GM21528 (cell line): ENCODE data around the gene RRAGD.

ENCODE experiments used
- ATAC-seq: cut with Tn5 transposase; IDR thresholded peaks from one replicate; pipeline ENCODE4 v1.9.1; 2021; ENCODE audit warnings: mild to moderate bottlenecking, moderate library complexity; ENCODE audit not compliant: unreplicated experiment, low FRiP score

Gene RRAGD

GRCh38 chr6:89378628-89379027, 33.4 kb downstream of the RRAGD start:
- ATAC-seq: no peak

- peak; percentile 76 for ATAC-seq
Observed at GRCh38 chr6:89375427-89376267, 36.4 kb downstream of the RRAGD start.

GRCh38 chr6:89372506-89372901, 39.6 kb downstream of the RRAGD start:
- peak; percentile 49 for ATAC-seq

- ATAC-seq: peak; percentile 79
Observed at GRCh38 chr6:89371849-89372505, 40.1 kb downstream of the RRAGD start.

DNA sequence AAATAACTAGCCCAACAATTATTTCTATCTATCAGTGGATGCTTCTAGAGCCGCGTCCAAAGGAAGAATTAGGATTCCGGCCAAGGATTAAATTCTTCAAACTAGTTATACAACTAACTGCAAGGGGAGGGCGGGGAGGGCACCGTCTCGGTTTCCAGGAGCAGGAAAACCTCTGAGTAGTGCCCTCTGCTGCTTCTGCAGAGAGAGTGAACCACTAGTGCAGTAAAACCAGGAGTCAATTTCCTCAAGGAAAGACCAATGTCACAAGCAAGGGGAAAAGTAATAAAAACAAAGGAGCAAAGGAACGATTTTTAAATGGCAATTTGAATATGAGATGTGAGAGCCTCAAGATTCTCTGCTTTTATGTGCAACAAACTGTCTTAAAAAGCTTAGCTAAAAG, 43.1 kb downstream of the RRAGD start:
- no peak for ATAC-seq

GRCh38 chr6:89368107-89368506, 44.0 kb downstream of the RRAGD start:
- ATAC-seq: no peak

DNA sequence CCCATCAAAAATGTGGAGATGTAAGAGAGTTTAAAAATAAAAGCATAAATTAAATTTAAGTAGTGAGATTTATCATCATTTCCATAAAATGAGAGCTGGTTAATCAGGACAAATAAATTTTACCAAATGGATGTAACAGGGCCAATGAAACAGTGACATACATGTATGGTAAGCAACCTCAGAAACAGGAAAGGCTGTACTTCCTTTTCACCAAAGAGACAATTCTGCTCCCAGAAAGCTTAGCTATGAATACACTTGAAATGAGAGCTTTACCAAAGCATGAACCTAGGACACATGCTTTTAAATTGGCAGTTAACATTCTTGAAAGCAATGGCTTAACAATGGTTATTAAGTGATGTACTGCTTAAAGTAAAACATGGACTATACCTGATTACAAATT, 47.5 kb downstream of the RRAGD start:
- no peak for ATAC-seq

- ATAC-seq: no peak
Observed at GRCh38 chr6:89361171-89361570, 50.9 kb downstream of the RRAGD start.

GRCh38 chr6:89360415-89360999, 51.6 kb downstream of the RRAGD start:
- peak; percentile 35 for ATAC-seq

- ATAC-seq: no peak
Observed at GRCh38 chr6:89359561-89359960, 52.5 kb downstream of the RRAGD start.

- ATAC-seq: peak; percentile 52
Observed at GRCh38 chr6:89357390-89357789, 54.7 kb downstream of the RRAGD start.

DNA sequence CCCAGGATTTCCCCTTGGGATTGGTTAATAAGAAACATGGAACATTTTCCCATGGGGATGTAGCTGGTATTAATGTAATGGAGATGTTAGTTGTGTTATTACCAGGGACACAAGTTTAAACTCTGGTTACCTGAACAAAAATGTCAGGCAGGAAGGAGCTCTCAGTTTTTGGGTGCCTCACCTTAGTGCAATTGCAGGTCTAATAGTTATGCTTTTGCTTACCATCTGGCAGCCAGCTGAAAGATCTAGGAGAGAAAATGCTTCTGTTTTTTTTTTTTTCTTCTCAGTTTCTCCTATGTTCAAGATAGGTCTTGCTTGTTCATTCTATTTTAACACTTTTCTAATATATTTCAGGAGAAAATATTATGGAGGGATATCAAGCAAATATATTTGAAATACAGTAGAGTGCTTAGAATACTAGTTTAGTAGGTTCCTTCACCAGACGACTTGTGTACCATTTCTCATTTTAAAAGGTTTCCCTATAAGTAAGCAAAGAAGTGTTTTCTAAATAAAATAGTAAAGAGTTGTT, 55.4 kb downstream of the RRAGD start:
- no peak for ATAC-seq

DNA sequence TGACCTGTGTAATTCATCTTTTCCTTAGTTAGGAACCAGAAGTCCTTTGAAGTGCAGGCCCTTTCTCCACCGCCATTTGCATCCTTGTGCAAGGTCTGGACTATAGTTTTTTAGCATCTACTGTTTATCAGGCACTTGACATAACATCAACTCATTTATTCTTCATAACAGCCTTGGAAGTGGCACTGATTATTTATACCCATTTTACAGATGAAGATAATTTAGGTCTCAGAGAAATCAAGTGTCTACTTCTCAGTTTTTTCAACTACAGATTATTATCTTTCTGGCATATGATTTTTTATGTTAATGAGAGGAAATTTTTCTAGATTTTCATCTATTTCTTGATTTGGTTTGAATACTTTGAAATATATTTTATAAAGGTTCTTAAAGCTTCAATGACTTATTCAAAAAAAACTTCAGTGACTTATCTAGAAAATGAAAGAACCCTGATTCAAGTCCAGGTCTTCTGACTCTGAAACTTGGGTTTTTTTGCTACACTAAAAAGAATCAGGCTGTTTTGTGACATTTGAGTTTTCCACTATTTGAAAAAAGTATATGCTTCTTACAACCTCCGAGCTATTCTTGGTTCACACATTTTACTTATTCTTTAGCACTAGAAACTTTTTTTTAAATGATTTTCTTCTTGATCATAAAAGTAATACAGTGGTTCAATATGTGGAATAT, 56.4 kb downstream of the RRAGD start:
- no peak for ATAC-seq

- no peak for ATAC-seq
Observed at GRCh38 chr6:89353702-89354392, 58.2 kb downstream of the RRAGD start.

DNA sequence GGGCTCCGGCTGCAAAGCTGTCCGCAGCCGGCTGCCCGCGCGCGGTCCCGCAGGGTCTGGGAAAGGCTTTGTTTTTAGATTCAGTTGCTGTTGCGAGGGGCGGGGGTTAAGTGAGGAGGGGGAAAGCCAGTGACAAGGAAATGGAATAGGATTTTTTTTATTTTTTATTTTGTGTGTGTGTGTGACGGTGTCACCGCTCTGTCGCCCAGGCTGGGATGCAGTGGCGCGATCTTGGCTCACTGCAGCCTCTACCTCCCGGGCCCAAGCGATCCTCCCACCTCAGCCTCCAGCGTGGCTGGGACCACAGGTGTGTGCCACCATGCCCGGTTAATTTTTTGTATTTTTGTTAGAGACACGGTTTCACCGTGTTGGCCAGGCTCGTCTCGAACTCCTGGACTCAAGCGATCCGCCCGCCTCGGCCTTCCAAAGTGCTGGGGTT, 58.9 kb downstream of the RRAGD start:
- ATAC-seq: no peak

DNA sequence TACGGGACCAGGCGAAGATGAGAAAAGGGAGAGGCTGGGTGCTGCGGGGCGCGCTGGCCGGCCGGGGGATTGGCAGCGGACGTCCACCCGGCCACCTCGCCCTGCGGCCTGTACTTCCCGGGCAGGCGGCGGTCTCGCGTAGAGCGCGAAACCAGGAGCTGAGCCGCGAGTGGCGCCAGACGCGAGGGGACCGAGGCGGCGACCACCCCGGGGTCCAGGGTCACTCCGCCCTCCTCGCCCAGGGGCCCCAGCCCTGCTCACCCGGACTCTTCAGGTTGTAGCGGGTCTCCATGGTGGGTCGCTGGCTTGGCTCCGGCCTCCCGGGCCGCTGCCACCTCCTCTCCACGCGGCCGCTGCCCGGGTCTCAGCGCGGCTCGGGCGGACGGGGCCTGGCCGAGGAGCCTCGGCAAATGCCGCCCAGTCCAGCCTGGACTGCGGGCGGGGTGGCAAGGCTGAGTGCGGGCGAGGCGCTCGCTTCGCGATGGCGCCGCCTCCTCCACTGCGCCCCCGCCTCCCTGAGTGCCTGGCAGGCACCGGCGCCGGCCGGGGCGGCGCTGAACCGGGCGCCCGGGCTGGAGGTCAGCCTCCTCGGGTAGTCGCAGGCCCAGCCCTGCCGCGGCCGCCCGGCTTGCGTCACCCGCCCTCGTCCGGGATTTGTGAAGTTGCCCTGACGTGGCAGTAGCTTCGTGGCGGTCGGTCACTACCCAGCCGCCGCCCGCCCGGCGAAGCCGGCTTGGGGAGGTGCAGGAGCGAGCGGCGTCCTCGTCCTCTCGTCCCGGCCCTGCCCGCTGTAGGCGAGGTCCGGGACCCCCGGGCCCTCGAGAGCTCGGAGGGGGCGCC, 59.6 kb downstream of the RRAGD start, which contains the start of gene UBE2J1:
Gene UBE2J1 (minus strand): TSS at position 445 of the 840 bp plus-strand sequence. CDS start 153 bp downstream, at position 292.
- peak; percentile 42 for ATAC-seq

DNA sequence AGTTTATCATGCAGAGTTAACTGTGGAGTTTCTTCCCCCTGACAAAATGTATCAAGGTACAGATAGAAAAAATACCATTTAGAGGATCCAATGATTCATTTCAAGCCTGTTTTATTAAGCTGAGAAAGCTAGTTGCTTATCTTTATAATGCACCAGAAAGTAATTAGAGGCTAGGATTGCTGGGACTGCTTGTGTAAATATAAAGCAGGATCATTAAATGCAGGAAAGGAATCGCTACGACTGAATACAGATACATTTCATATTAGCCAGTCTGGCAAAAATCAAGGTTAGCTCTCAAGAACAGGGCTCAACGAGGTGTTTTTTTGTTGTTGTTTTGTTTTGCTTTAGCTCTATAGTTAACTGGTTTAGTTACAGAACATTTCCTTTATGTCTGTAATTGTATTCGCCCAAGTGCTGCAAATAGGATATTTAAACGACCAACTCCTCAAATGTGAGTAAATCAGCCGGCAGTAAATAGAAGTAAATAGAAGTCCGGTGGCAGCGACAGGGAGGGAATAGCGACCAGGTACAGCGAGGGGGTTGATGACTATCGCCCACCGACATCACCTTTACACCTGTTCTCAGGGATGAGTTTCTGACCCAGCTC, 60.3 kb downstream of the RRAGD start:
- no peak for ATAC-seq

DNA sequence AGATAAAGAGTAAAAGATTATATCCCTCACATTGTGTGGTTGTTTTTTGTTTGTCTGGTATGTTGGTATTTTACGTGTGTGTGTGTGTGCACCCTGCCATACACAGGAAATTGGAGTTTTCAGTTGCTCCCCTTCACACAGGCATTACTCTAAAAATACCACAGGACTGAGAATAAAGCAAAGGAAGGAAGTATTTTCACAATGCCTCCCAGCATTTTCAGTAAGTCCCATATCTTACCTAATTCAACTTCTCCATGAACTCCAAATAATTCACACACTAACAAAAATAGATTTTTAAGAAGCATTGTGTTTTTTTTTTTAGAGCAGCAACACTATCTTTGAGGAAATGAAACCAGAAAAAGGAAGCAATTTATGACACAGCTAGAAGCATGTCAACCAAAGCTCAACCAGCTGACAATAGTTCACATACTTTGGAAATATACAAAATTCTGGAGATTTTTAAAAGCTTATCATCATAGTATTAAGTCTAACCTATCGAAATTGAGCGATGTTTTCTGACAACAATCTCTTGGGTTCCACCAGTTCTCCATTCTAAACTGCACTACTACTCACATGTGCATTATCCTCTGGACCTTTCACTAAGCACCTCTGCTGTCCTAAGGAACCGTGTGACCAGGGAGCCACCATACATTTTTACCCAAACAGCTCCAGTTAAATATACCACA, 61.6 kb downstream of the RRAGD start:
- peak; percentile 38 for ATAC-seq
